K562 treated with DMSO at 1 percent for 4 hours (cell line): ENCODE measurements around the gene GALR1. TPM values are rescaled to one million over a fixed set of nuclear protein-coding genes. Genes with fewer than 3 reads are reported as not detected.

Experiments used
- total RNA-seq: library from RNA; unstranded; fragments of 300-600 nt; gene quantifications from 2 replicates; pipeline ENCODE4 v1.2.3, GENCODE V29; 2022; ENCODE audit not compliant: insufficient read depth

GALR1 gene, protein sequence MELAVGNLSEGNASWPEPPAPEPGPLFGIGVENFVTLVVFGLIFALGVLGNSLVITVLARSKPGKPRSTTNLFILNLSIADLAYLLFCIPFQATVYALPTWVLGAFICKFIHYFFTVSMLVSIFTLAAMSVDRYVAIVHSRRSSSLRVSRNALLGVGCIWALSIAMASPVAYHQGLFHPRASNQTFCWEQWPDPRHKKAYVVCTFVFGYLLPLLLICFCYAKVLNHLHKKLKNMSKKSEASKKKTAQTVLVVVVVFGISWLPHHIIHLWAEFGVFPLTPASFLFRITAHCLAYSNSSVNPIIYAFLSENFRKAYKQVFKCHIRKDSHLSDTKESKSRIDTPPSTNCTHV
- total RNA-seq: not detected in 2 replicates

DNA sequence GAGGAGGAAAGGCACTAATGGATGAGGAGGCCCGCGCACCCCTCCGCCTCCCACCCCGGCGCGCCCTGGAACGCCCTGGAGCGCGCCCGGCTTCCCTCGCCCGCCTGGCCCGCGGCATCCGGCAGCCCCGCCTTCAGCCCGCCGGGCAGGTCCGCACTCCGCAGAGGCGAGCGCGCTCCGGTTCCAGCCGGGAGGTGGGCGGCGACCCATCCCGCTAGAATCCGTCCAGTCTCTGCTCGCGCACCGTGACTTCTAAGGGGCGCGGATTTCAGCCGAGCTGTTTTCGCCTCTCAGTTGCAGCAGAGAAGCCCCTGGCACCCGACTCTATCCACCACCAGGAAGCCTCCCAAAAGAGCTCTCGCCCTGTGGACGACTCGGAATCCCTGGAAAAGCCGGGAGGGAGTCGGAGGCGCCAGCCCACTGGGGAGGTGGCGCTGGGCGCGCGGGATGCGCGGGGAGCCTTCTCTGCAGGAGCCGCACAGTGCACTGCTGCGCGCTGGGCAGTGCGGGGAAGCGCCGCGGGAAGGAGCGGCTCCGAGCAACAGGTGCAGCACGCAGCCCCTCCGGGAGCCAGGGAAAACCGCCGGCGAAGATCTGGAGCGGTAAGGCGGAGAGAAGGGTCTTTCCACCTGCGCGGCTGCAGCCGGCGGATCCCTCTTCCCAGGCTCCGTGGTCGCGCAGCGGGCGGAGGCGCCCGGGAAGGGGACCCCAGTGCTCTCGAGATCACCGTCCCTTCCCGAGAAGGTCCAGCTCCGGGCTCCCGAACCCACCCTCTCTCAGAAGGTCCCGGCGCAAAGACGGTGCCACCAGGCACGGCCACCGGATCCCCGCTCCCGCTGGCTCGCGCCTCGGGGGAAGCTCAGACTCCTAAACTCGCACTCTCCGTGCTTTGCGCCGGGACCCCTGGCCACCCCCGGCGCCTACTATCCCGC lies at the start of gene GALR1:
Gene GALR1 (plus strand): TSS at position 280 of the 932 bp plus-strand sequence. CDS start 701 bp downstream, outside the sequence.

Other genes with a start within 250 kb of the GALR1 start
- gene MBP, start 117.1 kb upstream of the GALR1 start, total RNA-seq: not detected in 2 replicates